Activated naive CD8-positive, alpha-beta T cell treated with anti-CD3 and anti-CD28 coated beads, Interleukin-2, amount 50 U/mL, for 16 hours (primary cell): ENCODE measurements around the gene RPS21.
"Not testable (repeated sequence)": the region's sequence is repeated elsewhere in the genome, so short reads cannot be mapped to it uniquely, and the experiment has no call there.

Experiments
- DNase-seq: peaks from one replicate; pipeline ENCODE4 v3.0.0-alpha.2; 2020; ENCODE audit warnings: low read depth, low spot score

RPS21 gene

GRCh38 chr20:62425281-62426058, 38.6 kb downstream of the RPS21 start:
- DNase-seq: no peak

GRCh38 chr20:62426059-62426348, 39.1 kb downstream of the RPS21 start:
- DNase-seq: not testable (repeated sequence)

- DNase-seq: no peak
Observed at GRCh38 chr20:62426699-62427131, 39.8 kb downstream of the RPS21 start.

- no peak for DNase-seq
Observed at GRCh38 chr20:62427172-62428001, 40.5 kb downstream of the RPS21 start, which contains the start of gene RBBP8NL. TSS of gene RBBP8NL (minus strand) at chr20:62427539. CDS start at chr20:62419647, 7,892 bp downstream.

- DNase-seq: no peak
Observed at GRCh38 chr20:62428002-62428372, 41.1 kb downstream of the RPS21 start.

- no peak for DNase-seq
Observed at GRCh38 chr20:62428396-62429295, 41.7 kb downstream of the RPS21 start.

- DNase-seq: no peak
Observed at GRCh38 chr20:62429455-62430310, 42.8 kb downstream of the RPS21 start.

- no peak for DNase-seq
Observed at GRCh38 chr20:62430311-62430853, 43.5 kb downstream of the RPS21 start.

- no peak for DNase-seq
Observed at GRCh38 chr20:62430866-62431447, 44.1 kb downstream of the RPS21 start.

- no peak for DNase-seq
Observed at GRCh38 chr20:62433658-62434497, 47.0 kb downstream of the RPS21 start.

- DNase-seq: no peak
Observed at GRCh38 chr20:62436692-62437091, 49.8 kb downstream of the RPS21 start.

GRCh38 chr20:62437496-62437895, 50.6 kb downstream of the RPS21 start:
- no peak for DNase-seq

- no peak for DNase-seq
Observed at GRCh38 chr20:62437927-62438326, 51.0 kb downstream of the RPS21 start.
